Activated CD4-positive, alpha-beta T cell treated with anti-CD3 and anti-CD28 coated beads, Interleukin-2, amount 50 U/mL, for 1 hour (primary cell): ENCODE results near the gene CTPS2.
"Not testable (repeated sequence)": the region's sequence is repeated elsewhere in the genome, so short reads cannot be mapped to it uniquely, and the experiment has no call there.

Source experiments
- DNase-seq: peaks from one replicate; pipeline ENCODE4 v3.0.0-alpha.2; 2020

CTPS2 gene

DNA sequence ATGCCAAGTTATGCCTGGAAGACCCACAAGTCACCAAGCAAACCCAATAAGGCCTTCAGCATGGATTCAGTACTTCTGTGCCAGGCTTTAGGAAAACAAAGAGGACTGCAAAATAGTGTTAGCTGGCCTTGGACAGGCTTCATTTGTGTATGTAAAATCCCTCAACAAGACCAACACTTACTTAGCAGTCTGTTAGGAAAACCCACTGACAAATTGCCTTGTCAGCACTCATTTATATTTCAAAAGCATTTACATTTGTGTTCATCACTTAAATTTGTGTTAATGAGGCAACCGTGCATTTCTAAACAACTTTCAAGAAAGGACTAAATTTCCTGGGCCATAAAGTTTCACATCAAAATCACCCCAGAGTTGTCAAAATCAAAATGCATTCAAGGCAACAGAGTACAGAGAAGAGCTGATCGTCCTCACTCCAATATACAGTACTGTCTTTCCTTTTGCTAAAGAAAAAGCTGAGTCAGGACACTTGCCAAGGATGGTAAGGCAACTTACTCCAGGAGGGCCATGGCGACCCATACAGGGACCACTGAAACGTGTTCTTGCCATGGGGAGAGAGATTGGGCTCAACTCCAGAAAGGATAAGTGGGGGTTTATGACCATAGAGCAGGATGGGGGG, 61.0 kb downstream of the CTPS2 start:
- DNase-seq: no peak

DNA sequence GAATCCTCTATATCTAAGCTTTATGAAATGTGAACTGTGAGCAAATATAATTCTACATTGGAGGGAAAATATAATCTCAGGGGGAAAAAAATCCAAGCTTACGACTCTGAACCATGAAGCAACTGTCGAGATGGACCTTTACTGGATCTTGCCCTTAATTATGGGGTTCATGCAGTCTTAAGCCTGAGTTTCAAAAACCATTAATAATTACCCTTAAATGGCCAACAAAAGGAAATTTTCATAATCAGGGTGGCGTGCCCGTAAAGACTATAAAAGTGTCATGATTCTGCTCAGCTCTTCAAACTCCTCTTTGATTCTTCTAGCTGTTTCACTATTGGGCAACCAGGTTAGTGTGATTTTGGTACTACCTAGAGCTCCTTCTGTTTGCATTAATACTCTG, 62.6 kb downstream of the CTPS2 start, which contains the start of gene S100G:
Gene S100G, plus strand, starts transcription at position 301 of the 400 bp plus-strand sequence. CDS start 849 bp downstream, outside the sequence.
- no peak for DNase-seq

DNA sequence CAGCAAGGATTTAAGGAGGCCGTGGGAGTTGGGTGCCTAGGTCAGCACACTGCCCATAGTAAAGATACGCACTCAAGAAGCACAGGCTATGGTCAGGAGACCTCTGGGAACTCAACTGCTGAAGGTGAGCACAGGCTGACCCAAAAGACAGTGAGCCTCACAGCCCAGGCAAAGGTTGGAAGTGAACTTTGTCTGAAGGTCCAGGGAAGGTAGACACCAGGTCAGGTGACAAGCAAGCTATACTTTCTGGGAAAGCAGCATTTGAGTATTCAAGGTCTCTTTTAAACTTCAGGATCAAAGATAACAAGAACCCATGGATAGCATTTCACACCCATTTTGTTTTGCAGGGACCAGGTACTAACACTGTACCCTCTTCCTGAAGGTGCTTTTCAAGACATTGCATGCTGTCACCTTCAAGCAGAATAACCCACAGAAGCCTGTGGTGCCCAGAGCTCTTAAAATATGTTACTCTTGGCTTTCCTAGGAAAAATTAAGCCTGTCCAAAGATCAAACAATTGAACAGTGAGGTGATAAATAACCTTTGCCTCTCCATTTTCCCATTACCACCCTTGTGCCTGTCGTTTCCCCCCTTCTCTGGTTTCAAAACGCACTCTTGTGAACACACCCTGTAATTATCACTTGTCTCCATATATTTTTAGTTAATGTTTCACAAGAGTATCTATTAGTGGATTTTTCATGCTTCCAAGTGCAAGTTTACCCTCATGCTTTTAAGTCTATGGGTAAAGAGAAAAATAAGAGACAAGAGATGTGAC, 65.9 kb downstream of the CTPS2 start:
- no peak for DNase-seq

DNA sequence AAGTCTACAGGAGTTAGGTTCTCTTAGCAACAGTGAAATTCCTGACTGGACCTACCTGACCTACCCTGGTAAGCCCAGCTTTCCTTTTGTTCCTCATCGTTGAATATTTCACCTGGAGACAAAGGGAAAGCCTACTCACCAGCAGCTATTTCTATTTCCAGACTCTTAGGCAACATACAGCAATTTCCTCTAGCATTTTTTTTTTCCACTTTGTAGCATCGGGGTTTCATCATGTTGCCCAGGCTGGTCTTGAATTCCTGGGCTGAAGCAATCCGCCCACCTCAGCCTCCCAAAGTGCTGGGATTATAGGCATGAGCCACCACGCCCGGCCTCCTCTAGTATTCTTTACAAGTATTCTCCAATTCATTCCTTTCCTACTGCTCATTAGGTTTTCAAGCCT, 69.3 kb downstream of the CTPS2 start:
- DNase-seq: no peak

DNA sequence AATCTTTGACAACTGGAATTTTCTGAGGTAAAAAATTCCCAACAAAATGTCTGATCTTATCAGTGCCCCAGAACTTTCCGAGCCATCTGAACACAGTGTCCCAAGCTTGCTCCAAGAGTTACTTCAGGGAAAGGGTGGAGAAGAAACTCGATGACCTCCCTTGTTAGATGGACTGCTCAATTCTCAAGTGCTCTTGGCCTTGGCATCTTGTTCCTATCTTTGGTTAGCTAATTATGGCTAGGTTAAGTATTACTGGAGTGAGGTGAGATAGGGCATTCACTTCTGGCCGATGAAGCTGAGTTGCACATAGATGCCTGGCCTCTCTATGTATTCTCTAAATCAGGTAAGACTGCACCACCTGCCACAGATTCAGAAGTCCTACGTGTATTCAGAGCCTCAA, 71.6 kb downstream of the CTPS2 start:
- no peak for DNase-seq

DNA sequence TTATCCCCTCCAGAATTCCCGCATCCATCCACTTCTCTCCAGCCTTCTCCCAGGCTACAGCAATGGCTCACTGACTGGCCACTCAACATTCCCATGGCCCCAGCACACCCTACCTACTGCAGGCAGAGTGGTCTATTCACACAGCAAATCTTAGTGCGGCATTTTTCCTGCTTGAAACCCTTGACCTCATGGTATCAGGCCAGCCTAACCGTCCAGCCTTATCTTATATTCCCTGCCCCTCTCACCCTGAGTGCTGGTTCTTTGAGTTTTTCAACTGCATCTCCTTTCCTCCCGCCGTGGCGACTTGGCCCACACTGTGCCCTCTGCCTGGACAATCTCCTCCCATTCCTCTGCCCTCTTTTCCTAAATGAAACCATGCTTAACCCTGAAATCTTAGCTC, 72.5 kb downstream of the CTPS2 start:
- DNase-seq: no peak

DNA sequence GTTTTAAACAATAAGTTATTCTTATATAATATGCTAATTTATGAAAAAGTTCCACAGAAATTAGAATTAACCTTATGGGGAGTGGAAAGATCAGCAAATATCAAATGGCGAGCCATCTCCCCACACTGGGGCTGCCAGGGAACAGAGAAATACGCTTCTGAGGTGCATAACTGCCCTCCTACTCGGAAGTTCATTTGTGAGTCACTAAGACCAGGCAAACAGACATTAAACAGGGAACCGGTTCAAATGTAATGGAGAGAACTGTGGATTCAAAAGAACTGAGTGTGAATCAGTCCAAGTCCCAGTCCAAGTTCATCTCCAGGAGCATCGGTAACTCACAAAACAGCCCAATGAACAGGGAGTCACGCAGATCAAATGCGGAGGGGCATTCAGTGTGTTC, 73.9 kb downstream of the CTPS2 start:
- no peak for DNase-seq

DNA sequence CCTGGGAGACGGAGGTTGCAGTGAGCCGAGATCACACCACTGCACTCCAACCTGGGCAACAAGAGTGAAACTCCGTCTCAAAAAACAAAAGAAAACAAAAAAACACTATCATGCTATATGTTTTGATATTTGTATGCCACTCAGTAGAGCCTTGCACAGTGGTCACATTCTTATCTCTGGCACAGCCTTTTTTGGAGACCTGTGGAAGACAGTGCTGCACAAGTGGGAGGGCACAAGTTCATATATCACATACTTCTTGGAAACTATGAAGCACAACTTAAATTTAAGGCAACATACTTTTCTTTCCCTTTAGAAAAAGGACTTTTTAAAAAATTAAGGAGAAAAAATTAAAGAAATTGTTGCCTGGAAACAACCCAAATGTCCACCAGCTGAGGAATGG, 76.9 kb downstream of the CTPS2 start:
- no peak for DNase-seq

DNA sequence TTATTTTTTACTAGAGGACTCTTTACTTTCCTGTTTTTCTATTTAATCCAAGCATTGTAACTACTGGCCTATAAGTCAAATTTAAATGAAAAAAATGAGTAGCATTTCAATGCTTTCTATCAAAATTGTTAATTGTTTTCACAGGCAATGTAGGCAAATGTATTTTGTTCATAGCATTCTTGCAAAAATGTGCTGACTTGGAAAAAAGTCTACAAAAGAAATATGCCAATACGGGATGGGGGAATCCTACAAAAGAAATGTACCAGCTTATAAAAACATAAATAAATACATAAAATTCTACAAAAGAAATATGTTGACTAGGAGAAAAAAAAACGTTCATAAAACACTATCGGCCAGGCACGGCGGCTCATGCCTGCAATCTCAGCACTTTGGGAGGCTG, 77.4 kb downstream of the CTPS2 start:
- DNase-seq: no peak

DNA sequence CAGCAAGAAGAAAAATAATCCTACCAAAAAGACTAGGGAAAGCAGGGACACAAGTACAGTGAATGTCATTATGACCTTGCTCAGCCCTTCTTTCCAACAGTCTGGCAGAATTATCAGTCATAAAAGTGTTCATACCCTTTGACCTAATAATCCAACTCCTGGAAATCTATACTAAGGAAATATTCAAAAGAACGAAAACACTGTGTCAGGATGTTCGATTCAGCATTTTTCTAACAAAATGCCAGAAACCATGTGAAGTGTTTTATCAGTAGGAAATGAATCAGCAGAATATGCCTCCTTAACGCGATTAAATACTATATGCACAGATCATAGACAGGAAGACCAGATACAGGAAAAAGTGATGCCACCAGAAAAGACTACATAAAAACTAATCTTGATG, 78.7 kb downstream of the CTPS2 start:
- DNase-seq: no peak

DNA sequence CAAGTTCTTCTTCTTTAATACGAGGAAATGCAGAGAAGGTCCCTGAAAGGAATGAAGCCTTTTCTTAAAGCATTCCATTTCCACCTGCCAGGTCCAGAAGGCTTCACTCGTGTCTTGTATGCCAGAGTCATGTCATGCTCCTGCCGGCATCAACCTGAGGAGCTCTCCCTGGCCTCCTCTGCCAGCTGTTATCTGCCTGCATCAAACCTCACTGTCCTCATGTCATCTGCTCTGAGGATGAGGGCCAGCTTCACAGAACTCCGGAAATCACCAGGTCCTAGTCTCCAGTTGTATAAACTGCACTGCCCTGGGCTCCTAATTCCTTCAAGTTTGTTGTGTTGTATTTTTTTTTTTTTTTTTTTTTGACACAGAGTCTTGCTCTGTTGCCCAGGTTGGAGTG, 82.6 kb downstream of the CTPS2 start:
- no peak for DNase-seq

DNA sequence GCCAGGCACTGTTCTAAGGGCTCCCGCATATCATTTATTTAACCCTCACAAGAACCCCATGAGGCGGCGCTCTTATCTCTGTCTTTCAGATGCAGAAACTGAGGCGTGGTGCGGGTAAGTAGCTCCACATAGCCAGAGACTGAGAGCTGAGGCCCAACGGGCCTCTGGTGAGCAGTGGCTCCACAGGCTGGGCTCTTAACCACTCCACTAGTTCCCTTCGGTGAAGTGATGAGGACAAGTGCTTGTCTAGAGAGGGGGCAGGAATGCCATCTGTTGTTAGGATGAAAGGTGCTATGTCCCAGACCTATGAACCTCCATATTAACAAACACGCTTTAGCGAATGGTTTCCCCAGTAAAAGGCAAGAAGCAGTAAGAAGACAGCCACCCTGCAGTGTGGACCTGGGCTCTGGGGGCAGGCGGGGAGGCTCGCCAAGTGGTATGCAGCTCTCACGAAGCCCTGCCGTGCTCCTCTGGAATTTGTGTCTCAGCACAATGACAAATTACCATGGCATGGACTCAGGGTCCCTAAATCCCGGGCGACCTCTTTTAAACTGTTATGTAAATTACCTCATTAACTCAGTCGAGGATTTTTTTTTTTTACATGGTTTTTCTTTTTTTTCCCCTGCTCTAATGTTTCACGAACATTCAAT, 83.4 kb downstream of the CTPS2 start:
- no peak for DNase-seq

DNA sequence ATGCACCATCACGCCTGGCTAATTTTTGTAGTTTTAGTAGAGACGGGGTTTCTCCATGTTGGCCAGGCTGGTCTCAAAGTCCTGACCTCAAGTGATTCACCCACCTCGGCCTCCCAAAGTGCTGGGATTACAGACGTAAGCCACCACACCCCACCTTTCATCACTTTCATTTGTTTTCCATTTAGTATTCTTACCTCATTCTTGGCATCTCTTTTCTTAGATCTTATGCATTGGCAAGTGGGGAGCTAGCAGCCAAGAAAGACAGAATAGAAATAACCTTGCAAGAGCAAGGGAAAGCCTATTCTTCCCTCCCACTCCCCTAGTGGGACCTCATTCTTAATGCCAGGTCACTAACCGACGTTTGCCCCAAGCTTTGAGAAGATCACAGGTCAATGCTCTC, 84.0 kb downstream of the CTPS2 start:
- not testable (repeated sequence) for DNase-seq

DNA sequence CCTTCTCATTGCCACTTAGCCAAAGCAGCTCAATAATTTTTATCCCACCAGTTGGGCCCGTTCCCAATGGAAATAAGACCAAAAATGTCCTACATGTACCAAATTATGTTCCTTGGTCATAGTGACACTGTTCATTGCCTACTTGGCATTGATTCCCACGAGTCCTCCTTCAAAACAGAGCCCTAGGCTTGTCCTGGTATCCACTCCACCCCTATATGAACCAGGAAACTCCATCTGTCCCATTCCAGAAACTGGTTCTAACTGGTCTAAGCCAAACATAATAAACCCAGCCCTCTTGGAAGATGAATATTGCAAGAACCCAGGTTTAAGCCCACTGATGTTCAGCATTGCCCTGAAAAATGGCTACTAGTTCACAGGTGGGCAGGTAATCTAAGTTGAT, 93.4 kb downstream of the CTPS2 start:
- DNase-seq: no peak

DNA sequence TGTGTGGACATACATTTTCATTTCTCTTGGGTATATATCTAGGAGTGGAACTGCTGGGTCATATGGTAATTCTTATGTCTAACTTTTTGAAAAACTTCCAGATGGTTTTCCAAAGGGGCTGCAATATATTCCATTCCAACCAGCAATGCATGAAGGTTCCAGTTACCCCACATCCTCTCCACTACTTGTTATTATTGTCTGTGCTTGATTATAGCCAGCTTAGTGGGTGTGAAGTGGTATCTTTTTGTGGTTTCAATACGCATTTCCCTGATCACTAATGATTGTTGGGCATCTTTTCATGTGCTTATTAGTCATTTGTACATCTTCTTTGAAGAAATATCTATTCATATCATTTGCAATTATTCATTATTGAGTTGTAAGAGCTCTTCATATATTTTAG, 94.0 kb downstream of the CTPS2 start:
- DNase-seq: no peak

DNA sequence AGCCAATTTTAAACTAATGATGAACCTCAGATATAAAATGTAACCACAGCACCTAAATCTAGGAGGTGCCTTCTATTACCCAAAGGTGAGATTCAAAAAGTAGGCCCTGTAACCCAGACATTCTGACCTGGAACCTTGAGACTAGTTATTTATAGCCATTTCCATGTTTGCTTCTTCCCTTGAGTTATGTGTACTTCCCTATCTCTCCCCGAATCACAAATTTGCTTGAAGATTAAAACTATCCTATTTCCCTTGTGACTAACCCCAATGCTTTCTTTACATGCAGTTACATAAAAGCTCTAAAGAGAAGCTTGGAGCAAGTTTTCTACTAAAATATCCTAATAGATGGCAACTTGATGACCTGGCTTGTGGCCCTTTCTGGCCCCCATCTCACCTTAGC, 95.1 kb downstream of the CTPS2 start:
- no peak for DNase-seq

DNA sequence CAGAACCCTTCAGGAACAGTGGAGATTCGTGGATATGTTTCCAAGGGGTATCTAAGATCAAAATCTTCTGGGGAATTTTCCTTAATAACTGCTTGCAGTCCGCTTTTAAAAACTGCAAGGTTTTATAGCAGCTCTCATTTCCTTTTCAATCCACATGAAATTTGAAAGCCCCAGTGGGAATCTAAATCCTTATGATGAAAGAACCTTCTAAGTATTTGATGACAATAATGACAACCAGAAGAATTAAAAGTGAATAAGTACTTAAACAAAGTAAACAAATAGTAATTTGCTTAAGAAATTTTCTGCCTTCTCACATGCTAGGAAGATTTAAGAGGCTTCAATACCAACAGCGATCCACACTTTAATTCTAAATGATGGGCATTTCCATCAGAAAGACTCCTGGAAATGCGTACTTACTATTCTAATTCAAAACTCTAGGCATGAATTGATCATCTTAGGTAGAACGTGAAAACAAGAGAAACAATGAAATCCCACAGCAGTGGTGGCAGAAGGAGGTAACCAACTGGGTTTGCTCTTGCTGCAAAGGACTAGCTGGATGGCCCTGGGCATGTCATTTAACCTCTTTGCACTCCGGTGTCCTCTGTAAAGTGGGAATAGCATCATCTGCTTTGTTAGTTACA, 100.1 kb downstream of the CTPS2 start:
- no peak for DNase-seq

DNA sequence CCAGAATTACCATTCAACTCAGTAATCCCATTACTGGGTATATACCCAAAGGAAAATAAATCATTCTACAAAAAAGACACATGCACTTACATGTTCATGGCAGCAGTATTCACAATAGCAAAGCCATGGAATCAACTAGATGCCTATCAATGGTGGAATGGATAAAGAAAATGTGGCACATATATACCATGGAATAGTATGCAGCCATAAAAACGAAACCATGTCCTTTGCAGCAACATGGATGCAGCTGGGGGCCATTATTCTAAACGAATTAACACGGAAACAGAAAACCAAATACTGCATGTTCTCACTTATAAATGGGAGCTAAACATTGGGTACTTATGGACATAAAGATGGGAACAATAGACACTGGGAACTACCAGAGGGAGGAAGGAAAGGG, 101.8 kb downstream of the CTPS2 start:
- DNase-seq: not testable (repeated sequence)

DNA sequence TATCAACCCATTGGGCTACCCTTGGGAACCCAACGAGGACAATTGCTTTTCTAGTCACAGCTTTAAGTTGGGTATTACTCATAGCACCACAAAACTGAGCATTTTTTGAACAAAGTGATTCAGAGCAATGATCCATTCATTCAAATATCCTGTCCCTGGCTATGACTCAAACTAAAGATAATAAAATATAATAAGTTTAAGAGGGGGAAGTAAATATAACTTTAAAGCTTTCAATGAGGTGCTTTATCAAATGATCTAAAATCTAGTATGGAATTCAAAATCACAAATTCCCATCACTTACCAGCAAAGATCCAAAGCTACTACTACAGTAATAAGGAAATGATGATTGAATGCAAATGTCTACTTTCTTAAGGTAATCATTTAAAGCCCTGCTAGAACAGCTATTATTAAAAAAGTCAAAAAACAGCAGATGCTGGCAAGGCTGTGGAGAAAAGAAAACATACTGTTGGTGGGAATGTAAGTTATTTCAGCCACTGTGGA, 102.3 kb downstream of the CTPS2 start:
- DNase-seq: no peak

DNA sequence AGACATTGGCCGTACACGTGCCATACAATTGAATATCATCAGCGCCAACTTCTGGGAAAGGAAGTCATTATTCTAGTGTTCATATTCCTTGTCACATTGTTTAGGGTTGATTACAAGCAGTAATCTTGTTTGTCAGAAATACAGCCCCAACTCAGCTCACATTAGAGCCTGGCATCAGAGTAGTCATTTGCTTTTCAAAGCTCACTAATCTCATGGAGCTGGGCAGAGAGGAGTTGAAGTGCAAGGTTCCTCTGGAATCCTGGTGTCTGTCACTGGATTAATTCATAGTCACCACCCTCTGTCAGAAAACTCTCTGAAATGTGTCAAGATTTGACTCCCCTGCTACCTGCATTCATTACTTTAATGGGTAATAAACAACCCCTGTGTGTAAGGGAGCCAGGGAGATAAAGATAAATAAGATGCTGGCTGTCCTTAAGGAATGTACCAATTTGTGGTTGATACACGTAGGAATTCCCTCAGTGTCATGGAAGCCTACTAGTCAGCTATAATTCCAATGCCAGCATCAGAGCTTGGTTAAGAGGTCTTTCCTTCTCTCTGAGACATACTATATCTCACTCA, 106.2 kb downstream of the CTPS2 start:
- no peak for DNase-seq

DNA sequence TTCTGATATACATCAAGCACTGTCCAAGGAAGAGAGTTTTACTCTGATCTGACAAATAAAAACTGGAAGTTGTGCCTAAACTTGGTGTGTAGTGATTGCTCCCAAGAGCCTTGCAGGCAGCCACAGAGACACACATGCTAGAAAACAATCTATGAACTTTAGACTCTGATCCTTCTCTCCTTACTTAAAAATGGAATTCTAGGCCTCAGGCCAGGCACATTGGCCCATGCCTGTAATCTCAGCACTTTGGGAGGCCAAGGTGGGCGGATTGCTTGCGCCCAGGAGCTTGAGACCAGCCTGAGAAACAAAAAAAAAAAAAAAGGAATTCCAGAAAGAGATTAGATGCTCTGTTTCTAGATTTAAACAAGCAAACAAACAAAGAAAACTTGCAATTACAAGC, 108.1 kb downstream of the CTPS2 start:
- no peak for DNase-seq

DNA sequence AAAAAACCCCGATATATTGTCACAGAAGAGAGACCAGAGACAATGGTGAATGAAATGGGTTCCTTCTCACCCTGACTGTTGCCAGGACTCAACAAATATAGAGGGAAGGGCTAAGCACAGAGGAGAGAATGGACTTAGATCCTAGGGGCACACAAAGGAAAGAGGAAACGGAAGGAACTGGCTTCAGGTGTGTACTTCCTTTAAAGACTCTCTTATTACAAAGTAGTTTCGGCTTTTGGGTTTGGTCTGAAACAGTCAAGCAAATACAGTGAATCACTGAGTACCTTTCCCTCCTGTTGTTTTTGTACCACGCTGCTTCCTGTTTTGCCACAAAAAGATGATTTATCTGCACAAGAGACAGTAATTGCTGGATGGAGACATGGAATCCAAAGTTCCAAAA, 108.6 kb downstream of the CTPS2 start:
- DNase-seq: no peak

DNA sequence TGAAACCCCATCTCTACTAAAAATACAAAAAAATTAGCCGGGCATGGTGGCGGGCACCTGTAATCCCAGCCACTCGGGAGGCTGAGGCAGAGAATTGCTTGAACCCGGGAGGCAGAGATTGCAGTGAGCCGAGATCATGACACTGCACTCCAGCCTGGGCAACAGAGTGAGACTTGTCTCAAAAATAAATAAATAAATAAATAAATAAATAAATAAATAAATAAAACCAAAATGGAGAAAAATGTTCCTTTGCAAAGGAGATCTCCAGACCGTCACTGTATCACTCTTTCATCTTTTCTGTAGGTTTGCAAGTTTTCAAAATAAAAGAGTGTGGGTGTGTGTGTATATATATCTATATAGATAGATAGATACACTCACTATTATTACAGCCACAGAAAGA, 109.2 kb downstream of the CTPS2 start:
- not testable (repeated sequence) for DNase-seq
